SU-DHL-6 (cell line): ENCODE data around the gene BRINP2.

Source experiments
- H2AFZ ChIP-seq: fragments of 200-600 bp; sonication (generic); 2 replicates; pipeline ENCODE4 v1.6.1; 2014; ENCODE audit warnings: low read depth, mild to moderate bottlenecking, moderate library complexity, mixed read lengths, antibody characterized with exemption, low read length; ENCODE audit not compliant: severe bottlenecking
- H3F3A ChIP-seq: fragments of 200-600 bp; shearing (Covaris generic); 2 replicates; pipeline ENCODE4 v1.6.0; 2016; ENCODE audit warnings: antibody characterized with exemption, mild to moderate bottlenecking; ENCODE audit not compliant: insufficient read depth
- H3K27ac ChIP-seq: fragments of 200-600 bp; sonication (generic); 2 replicates; pipeline ENCODE4 v1.5.1; 2016; ENCODE audit warnings: low read depth, mild to moderate bottlenecking, low read length, moderate library complexity, mixed read lengths
- H3K27me3 ChIP-seq: fragments of 200-600 bp; sonication (generic), shearing (Covaris generic); 2 replicates; pipeline ENCODE4 v1.6.0; 2014; ENCODE audit warnings: mild to moderate bottlenecking, low read length
- H3K36me3 ChIP-seq: fragments of 200-600 bp; sonication (generic); 2 replicates; pipeline ENCODE4 v1.6.1; 2014; ENCODE audit warnings: mild to moderate bottlenecking, low read length, mixed read lengths
- H3K4me2 ChIP-seq: fragments of 300-600, 200-600 bp; shearing (Covaris generic), sonication (generic); 2 replicates; pipeline ENCODE4 v1.6.0; 2014; ENCODE audit warnings: low read length, low read depth, mild to moderate bottlenecking; ENCODE audit not compliant: poor library complexity, severe bottlenecking
- H3K4me3 ChIP-seq: fragments of 200-600 bp; sonication (generic); 2 replicates; pipeline ENCODE4 v1.5.1; 2014; ENCODE audit warnings: antibody characterized with exemption, low read length, mild to moderate bottlenecking, mixed read lengths; ENCODE audit not compliant: insufficient read depth, poor library complexity, severe bottlenecking
- H3K79me2 ChIP-seq: fragments of 200-600 bp; sonication (generic); 2 replicates; pipeline ENCODE4 v1.6.1; 2014; ENCODE audit warnings: mild to moderate bottlenecking, low read length, moderate library complexity; ENCODE audit not compliant: insufficient read depth
- H3K9ac ChIP-seq: fragments of 200-600 bp; sonication (generic); 2 replicates; pipeline ENCODE4 v1.7.0; 2014; ENCODE audit warnings: mild to moderate bottlenecking, low read length
- H3K9me2 ChIP-seq: fragments of 200-600 bp; sonication (generic); replicated peaks from 2 replicates; pipeline ENCODE4 v1.6.1; 2014; ENCODE audit warnings: low read length; ENCODE audit not compliant: insufficient read depth
- H3K9me3 ChIP-seq: fragments of 200-600 bp; sonication (generic); 2 replicates; pipeline ENCODE4 v1.6.1; 2014; ENCODE audit warnings: low read length, mixed read lengths; ENCODE audit not compliant: insufficient read depth
- H4K20me1 ChIP-seq: fragments of 200-600 bp; sonication (generic); 2 replicates; pipeline ENCODE4 v1.6.1; 2014; ENCODE audit warnings: low read depth, mild to moderate bottlenecking, antibody characterized with exemption, low read length, moderate library complexity, mixed read lengths
- CTCF ChIP-seq: fragments of 200-600 bp; sonication (generic); IDR thresholded peaks from one replicate; pipeline ENCODE4 v1.5.1; 2017; ENCODE audit warnings: antibody characterized with exemption, mild to moderate bottlenecking, low read length, moderate library complexity; ENCODE audit not compliant: insufficient read depth, poor library complexity, severe bottlenecking
- EZH2phosphoT487 ChIP-seq: fragments of 200-600 bp; sonication (generic), shearing (Covaris generic); conservative IDR thresholded peaks from 2 replicates; pipeline ENCODE4 v1.6.1; 2018; ENCODE audit warnings: mild to moderate bottlenecking, antibody characterized with exemption, low read length, moderate library complexity, mixed read lengths

BRINP2 gene

GRCh38 chr1:177219554-177220458 lies 49.0 kb downstream of the BRINP2 start:
- TF ChIP-seq EZH2phosphoT487 (no peak), CTCF (no peak)
- H4K20me1 ChIP-seq = no peaks in the 10 kb centered on the region
- no peak overlapping the region for H3K4me3 ChIP-seq
- 0 out of 2 replicates have a peak, but pooled peaks cover 2% of the 10 kb centered on the region for H3K9me2 ChIP-seq
- no peaks in the 10 kb centered on the region for H3K9me3 ChIP-seq
- no peak overlapping the region for H3K27ac ChIP-seq
- no peak overlapping the region for H3K4me2 ChIP-seq
- no peaks in the 10 kb centered on the region for H3F3A ChIP-seq
- no peak overlapping the region for H2AFZ ChIP-seq
- H3K79me2 ChIP-seq = no peaks in the 10 kb centered on the region
- H3K27me3 ChIP-seq = no peaks in the 10 kb centered on the region
- no peak overlapping the region for H3K9ac ChIP-seq
- H3K36me3 ChIP-seq = no peaks in the 10 kb centered on the region

- no peaks in the 10 kb centered on the region for H3K36me3 ChIP-seq
- H2AFZ ChIP-seq = no peak overlapping the region
- no peaks in the 10 kb centered on the region for H3K9me3 ChIP-seq
- no peak overlapping the region for H3K4me3 ChIP-seq
- TF ChIP-seq CTCF (no peak), EZH2phosphoT487 (no peak)
- no peaks in the 10 kb centered on the region for H3K79me2 ChIP-seq
- H4K20me1 ChIP-seq = no peaks in the 10 kb centered on the region
- no peaks in the 10 kb centered on the region for H3F3A ChIP-seq
- 0 out of 2 replicates have a peak, but pooled peaks cover 2% of the 10 kb centered on the region for H3K9me2 ChIP-seq
- no peak overlapping the region for H3K4me2 ChIP-seq
- H3K9ac ChIP-seq = no peak overlapping the region
- H3K27me3 ChIP-seq = no peaks in the 10 kb centered on the region
- H3K27ac ChIP-seq = no peak overlapping the region
Measured at GRCh38 chr1:177223359-177223758, 52.6 kb downstream of the BRINP2 start.

- no peak overlapping the region for H3K27ac ChIP-seq
- no peak overlapping the region for H3K4me3 ChIP-seq
- H3K27me3 ChIP-seq = no peaks in the 10 kb centered on the region
- H2AFZ ChIP-seq = no peak overlapping the region
- no peaks in the 10 kb centered on the region for H3F3A ChIP-seq
- H3K36me3 ChIP-seq = no peaks in the 10 kb centered on the region
- H3K79me2 ChIP-seq = no peaks in the 10 kb centered on the region
- H3K9me3 ChIP-seq = no peaks in the 10 kb centered on the region
- H3K9me2 ChIP-seq = no peaks in the 10 kb centered on the region
- no peaks in the 10 kb centered on the region for H4K20me1 ChIP-seq
- no peak overlapping the region for H3K9ac ChIP-seq
- TF ChIP-seq CTCF (no peak), EZH2phosphoT487 (no peak)
- H3K4me2 ChIP-seq = no peak overlapping the region
Measured at GRCh38 chr1:177227978-177228692, 57.4 kb downstream of the BRINP2 start.
